ENCODE results near the gene CKAP2L. TPM values are rescaled to one million over a fixed set of nuclear protein-coding genes. Genes with fewer than 3 reads are reported as not detected.

Gene CKAP2L
- total and polyA plus RNA-seq, 9 of the 15 experiments (the other 6 are each of a cell fraction or from before 2014, with no cell fraction given): 10.4 to 21.9 (median 14.2) TPM

DNA sequence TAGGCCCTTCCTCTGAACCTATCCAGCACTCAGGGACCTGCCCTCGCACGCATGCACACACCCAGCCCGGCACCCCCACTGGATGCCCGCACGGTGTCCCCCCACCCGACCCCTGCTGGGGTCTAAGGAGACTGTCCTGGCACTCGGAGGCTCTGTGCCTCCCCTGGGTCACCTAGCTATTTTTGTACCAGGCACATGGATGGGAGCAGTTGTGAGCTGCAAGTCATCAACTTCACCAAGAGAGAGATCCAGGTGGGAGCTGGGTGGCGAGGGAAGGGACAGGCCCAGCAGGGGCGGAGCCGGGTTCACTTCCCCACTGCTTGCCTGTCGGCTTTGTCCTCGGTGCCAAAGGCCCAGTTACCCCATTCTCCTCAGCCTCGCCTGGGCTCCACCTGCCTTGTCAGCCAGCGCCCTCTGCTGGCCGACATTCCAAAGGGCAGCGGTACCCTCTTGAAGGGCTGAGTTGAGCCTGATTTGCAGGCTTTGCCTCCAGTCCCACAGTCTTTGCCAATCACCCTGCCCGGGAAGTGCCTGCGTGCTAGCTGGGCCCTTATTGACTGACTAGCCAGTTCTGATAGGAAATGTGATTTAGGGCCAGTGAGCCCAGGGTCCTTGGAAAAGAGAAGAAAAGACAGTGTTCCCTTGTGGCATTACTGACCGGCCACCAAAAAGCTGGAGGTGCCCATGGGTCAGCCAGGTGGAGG, 37.8 kb downstream of the CKAP2L start (continued):
- TF ChIP-seq REST (IDR thresholded peaks at IDR 0.05; ENCODE audit: borderline replicate concordance) (peak; percentile 94), REST (CRISPR knock-in tag; IDR thresholded peaks at IDR 0.05; ENCODE audit: low read depth) (no peak), ZNF76 (CRISPR knock-in tag; IDR thresholded peaks at IDR 0.05; ENCODE audit: borderline replicate concordance) (no peak), BHLHE40 (IDR thresholded peaks at IDR 0.05; ENCODE audit: low read length) (no peak), PPARD (CRISPR knock-in tag; IDR thresholded peaks at IDR 0.05) (no peak), TEAD4 (IDR thresholded peaks at IDR 0.05; ENCODE audit: low read length) (peak; percentile 52; the same call in 1 of the 2 replicates), TEAD4 (CRISPR knock-in tag; IDR thresholded peaks at IDR 0.05; ENCODE audit: borderline replicate concordance) (no peak), BCLAF1 (IDR thresholded peaks at IDR 0.05; ENCODE audit: borderline replicate concordance in 1 of 2, control insufficient read depth in 1 of 2, low read depth in 2 of 2, low read length in 1 of 2) (no peak), DACH1 (IDR thresholded peaks at IDR 0.05; ENCODE audit: partially characterized antibody) (no peak), PHF21A (IDR thresholded peaks at IDR 0.05; ENCODE audit: borderline replicate concordance, low read depth) (no peak), MYNN (IDR thresholded peaks at IDR 0.05) (peak; percentile 68; the same call in 1 of the 2 replicates), MYNN (CRISPR knock-in tag; IDR thresholded peaks at IDR 0.05) (no peak), FOXM1 (IDR thresholded peaks at IDR 0.05; ENCODE audit: low read depth) (no peak), FOXM1 (CRISPR knock-in tag; IDR thresholded peaks at IDR 0.05; ENCODE audit: low read depth) (no peak), NEUROD1 (IDR thresholded peaks at IDR 0.05; ENCODE audit: borderline replicate concordance, low read depth, low read length, partially characterized antibody) (peak; percentile 58)
- TF ChIP-seq, protein P1, sequence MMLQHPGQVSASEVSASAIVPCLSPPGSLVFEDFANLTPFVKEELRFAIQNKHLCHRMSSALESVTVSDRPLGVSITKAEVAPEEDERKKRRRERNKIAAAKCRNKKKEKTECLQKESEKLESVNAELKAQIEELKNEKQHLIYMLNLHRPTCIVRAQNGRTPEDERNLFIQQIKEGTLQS (IDR thresholded peaks at IDR 0.05): no peak
- TF ChIP-seq, protein P1 (CRISPR knock-in tag; conservative IDR thresholded peaks at IDR 0.05): no peak
